ENCODE results near the gene B3GAT1. TPM values are rescaled to one million over a fixed set of nuclear protein-coding genes. Genes with fewer than 3 reads are reported as not detected.

B3GAT1 gene
- total and polyA plus RNA-seq, 2 experiments from 2014 or later: not detected

- H3K9me3 ChIP-seq (ENCODE audit: low read depth): no peaks in the 10 kb centered on the region
- 71 to 75% methylated on average over 12 to 15 of the region's 15 CpGs for WGBS, 2 experiments (ENCODE audit: low coverage in 1 of 2, low lambda C conversion rate in 2 of 2, missing lambda C conversion rate in 2 of 2)
- in situ Hi-C loops (cut with MboI): no loop called here
These were observed 74.0 kb downstream of the B3GAT1 start for GRCh38 chr11:134338068-134338467.

DNA sequence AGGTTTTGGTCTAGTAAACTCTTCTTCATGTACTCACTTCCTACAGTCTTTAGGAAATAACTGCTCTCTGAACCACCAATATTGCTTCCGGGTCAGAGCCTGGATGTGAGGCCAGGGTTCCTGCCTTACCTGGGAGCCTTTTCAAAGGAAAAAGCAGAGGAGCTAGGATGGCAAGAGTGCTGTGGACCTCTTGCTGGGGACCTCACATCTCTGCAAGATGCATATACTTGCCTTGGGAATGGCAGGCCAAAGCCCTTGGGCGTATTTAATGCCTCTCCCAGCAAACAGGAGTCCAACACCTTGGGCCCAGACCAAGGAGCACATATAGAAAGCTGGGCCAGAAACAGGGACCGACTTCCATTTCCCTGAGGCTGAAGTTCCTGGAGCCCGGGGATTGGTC lies 75.0 kb downstream of the B3GAT1 start:
- DNase-seq: no peak
- Histone ChIP-seq H3K9ac (no peak overlapping the region), H3K9me2 (ENCODE audit: insufficient read depth) (no peaks in the 10 kb centered on the region), H3K36me3 (ENCODE audit: low read depth) (no peaks in the 10 kb centered on the region), H3K79me2 (ENCODE audit: insufficient read depth) (no peaks in the 10 kb centered on the region), H4K20me1 (ENCODE audit: insufficient read depth) (no peaks in the 10 kb centered on the region), H3K4me2 (ENCODE audit: unreplicated experiment) (no peak overlapping the region), H3K9me3 (ENCODE audit: low read depth) (no peaks in the 10 kb centered on the region), H3F3A (ENCODE audit: insufficient read depth) (no peaks in the 10 kb centered on the region), H3K27me3 (replicated peaks; ENCODE audit: insufficient read depth) (peaks cover 21% of the 10 kb centered on the region), H2AFZ (no peak overlapping the region), H3K4me3 (no peak overlapping the region), H3K27ac (no peak overlapping the region), H3K4me1 (ENCODE audit: insufficient read depth) (no peaks in the 10 kb centered on the region)
- whole genome bisulfite sequencing, 2 experiments (ENCODE audit: low coverage in 1 of 2, low lambda C conversion rate in 2 of 2, missing lambda C conversion rate in 2 of 2): 37 to 50% methylated on average over 4 of the region's 4 CpGs
- in situ Hi-C loops (cut with MboI): no loop called here
- TF ChIP-seq EZH2phosphoT487 (IDR thresholded peaks at IDR 0.05; ENCODE audit: insufficient read depth, low read depth) (no peak), EZH2 (IDR thresholded peaks at IDR 0.05; ENCODE audit: insufficient read depth, poor library complexity, severe bottlenecking) (no peak)

More at GRCh38 chr11:134338068-134338467, 74.0 kb downstream of the B3GAT1 start:
- H3K4me1 ChIP-seq (ENCODE audit: insufficient read depth): no peaks in the 10 kb centered on the region
- no peaks in the 10 kb centered on the region for H3K79me2 ChIP-seq (ENCODE audit: insufficient read depth)
- peaks cover 11% of the 10 kb centered on the region; the same call in 1 of the 2 replicates for H3K27me3 ChIP-seq (replicated peaks; ENCODE audit: insufficient read depth)
- H2AFZ ChIP-seq: no peak overlapping the region
- no peaks in the 10 kb centered on the region for H3K36me3 ChIP-seq (ENCODE audit: low read depth)
- DNase-seq: no peak
- H3K27ac ChIP-seq: no peak overlapping the region
- no peak overlapping the region for H3K9ac ChIP-seq
- no peaks in the 10 kb centered on the region for H3K9me2 ChIP-seq (ENCODE audit: insufficient read depth)
- H3K4me2 ChIP-seq (ENCODE audit: unreplicated experiment): no peak overlapping the region
- H3K4me3 ChIP-seq: no peak overlapping the region
- H4K20me1 ChIP-seq (ENCODE audit: insufficient read depth): no peaks in the 10 kb centered on the region
- no peaks in the 10 kb centered on the region for H3F3A ChIP-seq (ENCODE audit: insufficient read depth)
- TF ChIP-seq EZH2phosphoT487 (IDR thresholded peaks at IDR 0.05; ENCODE audit: insufficient read depth, low read depth): no peak
- no peak for TF ChIP-seq EZH2 (IDR thresholded peaks at IDR 0.05; ENCODE audit: insufficient read depth, poor library complexity, severe bottlenecking)

DNA sequence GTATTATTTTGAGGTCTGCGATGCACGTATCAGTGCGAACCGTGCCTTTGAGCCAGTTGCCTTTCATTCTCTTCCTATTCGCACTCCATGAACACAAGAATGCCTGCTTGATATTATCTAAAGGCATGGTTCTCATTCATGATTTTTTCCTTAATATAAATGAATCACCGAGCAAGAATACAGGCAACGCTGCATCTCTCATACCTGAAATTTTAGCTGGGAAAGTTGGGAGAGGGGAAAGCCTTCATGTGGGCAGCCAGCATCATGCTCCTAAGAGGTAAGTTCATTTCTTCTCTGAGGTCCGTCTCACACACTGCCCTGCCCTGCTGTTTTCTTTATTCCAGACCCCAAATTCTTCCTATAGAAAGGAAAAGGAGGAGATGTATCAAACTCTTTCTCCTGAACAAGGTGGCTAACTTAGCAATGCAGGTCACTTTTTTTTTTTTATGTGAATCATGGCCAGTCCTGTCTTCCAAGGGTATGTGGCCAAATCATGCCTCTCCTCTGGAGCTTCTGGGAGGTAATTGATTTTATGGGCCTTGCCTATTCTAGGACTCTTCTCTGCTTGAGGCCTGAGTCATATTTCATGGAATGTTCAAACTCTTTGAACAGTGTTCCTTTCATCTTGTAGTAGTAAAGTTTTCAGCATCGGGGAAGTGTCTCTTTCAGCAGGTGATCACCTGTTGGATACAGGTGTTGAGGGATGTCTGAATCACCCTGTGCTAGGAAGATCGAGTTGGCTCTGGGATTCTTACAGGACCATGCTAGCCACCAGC lies 77.1 kb downstream of the B3GAT1 start:
- 59 to 65% methylated on average over 10 of the region's 10 CpGs for WGBS, 2 experiments (ENCODE audit: low coverage in 1 of 2, low lambda C conversion rate in 2 of 2, missing lambda C conversion rate in 2 of 2)
- Histone ChIP-seq H4K20me1 (ENCODE audit: insufficient read depth) (no peaks in the 10 kb centered on the region), H3K27me3 (replicated peaks; ENCODE audit: insufficient read depth) (peaks cover 37% of the 10 kb centered on the region), H3K4me1 (ENCODE audit: insufficient read depth) (no peaks in the 10 kb centered on the region), H2AFZ (no peak overlapping the region), H3K79me2 (ENCODE audit: insufficient read depth) (no peaks in the 10 kb centered on the region), H3K36me3 (ENCODE audit: low read depth) (no peaks in the 10 kb centered on the region), H3K9me2 (ENCODE audit: insufficient read depth) (no peaks in the 10 kb centered on the region), H3K9me3 (ENCODE audit: low read depth) (no peaks in the 10 kb centered on the region), H3K4me3 (no peak overlapping the region), H3F3A (ENCODE audit: insufficient read depth) (no peaks in the 10 kb centered on the region), H3K4me2 (ENCODE audit: unreplicated experiment) (no peak overlapping the region), H3K27ac (no peak overlapping the region), H3K9ac (no peak overlapping the region)
- DNase-seq: no peak
- no peak for TF ChIP-seq EZH2 (IDR thresholded peaks at IDR 0.05; ENCODE audit: insufficient read depth, poor library complexity, severe bottlenecking)
- no peak for TF ChIP-seq EZH2phosphoT487 (IDR thresholded peaks at IDR 0.05; ENCODE audit: insufficient read depth, low read depth)
- in situ Hi-C loops (cut with MboI): no loop called here

DNA sequence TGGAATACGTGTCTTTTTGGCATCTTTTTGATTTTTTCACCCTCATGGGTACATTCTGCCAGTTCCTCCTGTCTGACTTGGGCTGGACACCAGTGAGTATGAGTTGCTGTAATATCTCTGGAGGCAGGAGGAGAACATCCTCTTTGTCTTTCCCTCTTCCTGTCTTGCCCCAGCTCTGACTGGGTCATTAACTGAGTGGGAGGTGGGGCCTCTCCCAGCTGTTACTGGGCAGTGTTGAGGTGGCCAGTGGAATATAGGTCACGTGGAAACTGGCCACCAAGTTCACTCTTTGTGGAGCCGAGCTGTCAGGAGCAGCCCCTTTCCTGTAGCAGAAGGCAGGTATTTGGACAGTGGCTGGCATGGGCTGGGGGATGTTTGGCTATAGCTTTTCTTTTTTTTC lies 78.1 kb downstream of the B3GAT1 start:
- TF ChIP-seq EZH2 (IDR thresholded peaks at IDR 0.05; ENCODE audit: insufficient read depth, poor library complexity, severe bottlenecking): no peak
- TF ChIP-seq EZH2phosphoT487 (IDR thresholded peaks at IDR 0.05; ENCODE audit: insufficient read depth, low read depth): no peak
- DNase-seq: no peak
- Histone ChIP-seq H3K36me3 (ENCODE audit: low read depth) (no peaks in the 10 kb centered on the region), H3K27ac (no peak overlapping the region), H2AFZ (no peak overlapping the region), H3K27me3 (replicated peaks; ENCODE audit: insufficient read depth) (peaks cover 38% of the 10 kb centered on the region), H3K79me2 (ENCODE audit: insufficient read depth) (no peaks in the 10 kb centered on the region), H3K4me1 (ENCODE audit: insufficient read depth) (no peaks in the 10 kb centered on the region), H3K4me2 (ENCODE audit: unreplicated experiment) (no peak overlapping the region), H3K9me2 (ENCODE audit: insufficient read depth) (no peaks in the 10 kb centered on the region), H3F3A (ENCODE audit: insufficient read depth) (no peaks in the 10 kb centered on the region), H3K9me3 (ENCODE audit: low read depth) (no peaks in the 10 kb centered on the region), H3K4me3 (no peak overlapping the region), H4K20me1 (ENCODE audit: insufficient read depth) (no peaks in the 10 kb centered on the region), H3K9ac (no peak overlapping the region)
- in situ Hi-C loops (cut with MboI): no loop called here
- WGBS, 2 experiments (ENCODE audit: low coverage in 1 of 2, low lambda C conversion rate in 2 of 2, missing lambda C conversion rate in 2 of 2): 32 to 35% methylated on average over 3 of the region's 3 CpGs

All from GM23248 (cell line).